GM12878 (cell line): Measurements from ENCODE around the gene TUBB1. TPM values are rescaled to one million over a fixed set of nuclear protein-coding genes. Genes with fewer than 3 reads are reported as not detected.

Experiments
- ATAC-seq: fragments of 200-7000 bp; cut with Tn5 transposase; 3 replicates; pipeline ENCODE4 v1.9.1; 2020; ENCODE audit warnings: mild to moderate bottlenecking, moderate library complexity
- BruUV-seq: library from RNA; stranded (reverse); fragments of 400-500 nt; replicated peaks from 2 replicates; lab custom pipeline; 2021; lab: Mats Ljungman, UMichigan
- CTCF ChIA-PET: fragments of 300-600 bp; sonication (Branson Sonifier 250); formaldehyde crosslinking; extraction: SDS; loops from one replicate; lab custom pipeline; 2021; ENCODE audit warnings: inconsistent platforms; lab: Yijun Ruan, JAX
- POLR2A ChIA-PET: fragments of 350-600 bp; formaldehyde crosslinking; extraction: SDS; loops from one replicate; lab custom pipeline; 2021; ENCODE audit warnings: inconsistent platforms; lab: Charles Lee
- RAD21 ChIA-PET: fragments of 300-600 bp; sonication (Branson Sonifier 250); formaldehyde crosslinking; loops from one replicate; lab custom pipeline; 2023; ENCODE audit warnings: antibody characterized with exemption; ENCODE audit not compliant: unreplicated experiment; lab: Charles Lee
- SMC1A ChIA-PET: fragments of 300-600 bp; sonication (Branson Sonifier 250); formaldehyde crosslinking; loops from one replicate; lab custom pipeline; 2023; ENCODE audit not compliant: unreplicated experiment, uncharacterized antibody; lab: Charles Lee
- DNase-seq: peaks from one replicate; pipeline ENCODE4 v3.0.0-alpha.2; 2011; ENCODE audit warnings: low read depth, low spot score
- FAIRE-seq: peaks from 3 replicates; lab custom pipeline; 2011; peaks lifted over from hg19 to GRCh38; lab: Jason Lieb, UNC
- H2AFZ ChIP-seq: 2 replicates; pipeline ENCODE4 v1.6.0; 2011; ENCODE audit warnings: low read depth, low read length, control low read depth; ENCODE audit not compliant: control insufficient read depth
- H3K27ac ChIP-seq: 2 replicates; pipeline ENCODE4 v1.5.1; 2011; ENCODE audit warnings: control low read depth; ENCODE audit not compliant: control insufficient read depth, insufficient read depth
- H3K27me3 ChIP-seq, 2 experiments: replicated peaks in 1 of 2; 2 replicates each; pipeline versions ENCODE4 v1.6.0 to v1.6.1; 2011; ENCODE audit warnings: low read length in 1 of 2; ENCODE audit not compliant: control insufficient read depth in 2 of 2, insufficient read depth in 2 of 2
- H3K36me3 ChIP-seq, 2 experiments: 2 replicates each; pipeline ENCODE4 v1.5.1; 2011; ENCODE audit warnings: low read length in 1 of 2; ENCODE audit not compliant: control insufficient read depth in 2 of 2, insufficient read depth in 2 of 2
- H3K4me1 ChIP-seq: 2 replicates; pipeline ENCODE4 v1.6.1; 2011; ENCODE audit warnings: mild to moderate bottlenecking, low read length, moderate library complexity, mixed read lengths; ENCODE audit not compliant: control insufficient read depth, insufficient read depth
- H3K4me2 ChIP-seq: 2 replicates; pipeline ENCODE4 v1.6.0; 2011; ENCODE audit warnings: control low read depth; ENCODE audit not compliant: control insufficient read depth, insufficient read depth
- H3K4me3 ChIP-seq: fragments of 200-600 bp; sonication (generic); 2 replicates; pipeline ENCODE4 v1.5.1; 2016
- H3K79me2 ChIP-seq: 2 replicates; pipeline ENCODE4 v1.6.0; 2011; ENCODE audit warnings: low read length; ENCODE audit not compliant: control insufficient read depth, insufficient read depth
- H3K9ac ChIP-seq: 2 replicates; pipeline ENCODE4 v1.8.0; 2011; ENCODE audit warnings: low read length, control low read depth, mixed read lengths; ENCODE audit not compliant: control insufficient read depth, insufficient read depth
- H3K9me3 ChIP-seq: replicated peaks from 3 replicates; pipeline ENCODE4 v1.5.1; 2011; ENCODE audit warnings: mild to moderate bottlenecking, low read length; ENCODE audit not compliant: control insufficient read depth, insufficient read depth
- H4K20me1 ChIP-seq: 2 replicates; pipeline ENCODE4 v1.6.0; 2011; ENCODE audit not compliant: control insufficient read depth, insufficient read depth
- ATF2 ChIP-seq: IDR thresholded peaks from 2 replicates; pipeline ENCODE4 v1.6.1; 2012; ENCODE audit warnings: low read length, inconsistent platforms
- CEBPB ChIP-seq, 2 experiments: fragments of 150-350 bp in 1 of 2; IDR thresholded peaks; 2 replicates each; pipeline ENCODE4 v1.6.1; 2012 to 2014; ENCODE audit warnings: low read depth in 2 of 2, low read length in 2 of 2, borderline replicate concordance in 1 of 2, inconsistent platforms in 1 of 2
- CHD1 ChIP-seq: IDR thresholded peaks from 2 replicates; pipeline ENCODE4 v1.6.1; 2012; ENCODE audit warnings: low read depth, low read length, improper control_type of control experiment
- DPF2 ChIP-seq: fragments of 450-650 bp; IDR thresholded peaks from 2 replicates; pipeline ENCODE4 v1.6.1; 2017; ENCODE audit warnings: mild to moderate bottlenecking
- E2F8 ChIP-seq: fragments of 450-650 bp; IDR thresholded peaks from 2 replicates; pipeline ENCODE4 v1.6.1; 2018; ENCODE audit warnings: mild to moderate bottlenecking, low read depth, moderate library complexity; ENCODE audit not compliant: partially characterized antibody
- ELK1 ChIP-seq: IDR thresholded peaks from 2 replicates; pipeline ENCODE4 v1.6.1; 2012; ENCODE audit warnings: low read depth, low read length, improper control_type of control experiment
- MLLT1 ChIP-seq: fragments of 450-650 bp; IDR thresholded peaks from 2 replicates; pipeline ENCODE4 v1.6.1; 2016; ENCODE audit warnings: mild to moderate bottlenecking
- NBN ChIP-seq: fragments of 450-650 bp; IDR thresholded peaks from 2 replicates; pipeline ENCODE4 v1.6.1; 2016
- POLR2AphosphoS2 ChIP-seq: IDR thresholded peaks from 2 replicates; pipeline ENCODE4 v1.6.1; 2011; ENCODE audit warnings: low read depth, mild to moderate bottlenecking, low read length, improper control_type of control experiment, moderate library complexity
- TARDBP ChIP-seq: IDR thresholded peaks from 2 replicates; pipeline ENCODE4 v1.6.1; 2016; ENCODE audit warnings: borderline replicate concordance
- USF1 ChIP-seq: IDR thresholded peaks from 2 replicates; pipeline ENCODE4 v1.6.1; 2011; ENCODE audit warnings: borderline replicate concordance, low read depth, mild to moderate bottlenecking, moderate library complexity, mixed read lengths, low read length; ENCODE audit not compliant: insufficient read depth; ENCODE audit errors: extremely low read length
- USF2 ChIP-seq: IDR thresholded peaks from 2 replicates; pipeline ENCODE4 v1.6.1; 2011; ENCODE audit warnings: low read depth, low read length, improper control_type of control experiment, borderline replicate concordance
- ZBED1 ChIP-seq: IDR thresholded peaks from 2 replicates; pipeline ENCODE4 v1.6.1; 2016; ENCODE audit warnings: borderline replicate concordance
- whole genome bisulfite sequencing: methylation state at CpG from one replicate; pipeline ENCODE4 v1.1.6; 2016; ENCODE audit warnings: low lambda C conversion rate; ENCODE audit not compliant: insufficient replicate concordance, insufficient coverage; ENCODE audit errors: missing lambda C conversion rate; 5-methylcytosine and 5-hydroxymethylcytosine counted together
- in situ Hi-C: fragments of 300-500 bp; cut with MboI; formaldehyde crosslinking; loops from 9 replicates; pipeline ENCODE4 v1.14.3; 2018; ENCODE audit warnings: mixed read lengths
- intact Hi-C: fragments of 100-400 bp; cut with micrococcal nuclease; formaldehyde crosslinking; loops from one replicate; pipeline ENCODE4 v1.14.2; 2022; ENCODE audit not compliant: unreplicated experiment
- polyA plus RNA-seq, 11 experiments: library from polyadenylated mRNA; depleted of rRNA in 4 of 11; unstranded in 6 of 11; stranded (reverse) in 5 of 11; fragments of >200 nt; fragmentation: Nextera tagmentation in 4 of 11; fragmentation: Illumina TruSeq in 1 of 11; extraction: Ambion mirVana in 4 of 11; extraction: Trizol in 1 of 11; gene quantifications; 1 replicate in 1 of 11; 2 replicates in 10 of 11; pipeline versions ENCODE4 v1.2.1 to v1.2.3, GENCODE V29; 2011 to 2016; ENCODE audit warnings: inconsistent platforms in 2 of 11, missing spikeins in 2 of 11, low read depth in 1 of 11
- total RNA-seq, 4 experiments: library from RNA; depleted of rRNA in 3 of 4; stranded (reverse); fragments of >200 nt in 3 of 4; fragmentation: Illumina TruSeq in 1 of 4; extraction: Trizol in 1 of 4; gene quantifications; 2 replicates each; pipeline versions ENCODE4 v1.2.1 to v1.2.3, GENCODE V29; 2013 to 2021

The TUBB1 gene
- total and polyA plus RNA-seq, 10 of the 15 experiments (the other 5 are each of a cell fraction or from before 2014, with no cell fraction given), result 0.02 to 0.20 (median 0.06) TPM; not detected in 3

- SMC1A ChIA-PET, result interaction anchor here (1.1 to 1.3 kb wide), 2 partner anchors 9 to 14 kb away, joined by 3 to 4 read pairs; no protein-coding TSS in a partner anchor
- intact Hi-C loops (no loop called here), in situ Hi-C loops (no loop called here)
- no peak overlapping the region for H3K4me2 ChIP-seq
- H3K4me1 ChIP-seq, result peaks cover 11% of the 10 kb centered on the region
- 86% methylated on average over 16 of the region's 16 CpGs for whole genome bisulfite sequencing
- H3K27me3 ChIP-seq, result no peaks in the 10 kb centered on the region
- no peaks in the 10 kb centered on the region for H4K20me1 ChIP-seq
- RAD21 ChIA-PET, result interaction anchor here (1.3 to 2.1 kb wide), 3 partner anchors 11 to 110 kb away, joined by 3 to 11 read pairs (median 4); partner anchors contain the start of gene ATP5F1E
- no peaks in the 10 kb centered on the region for H3K79me2 ChIP-seq
- no peak overlapping the region for H3K4me3 ChIP-seq
- CTCF ChIA-PET, result interaction anchor here (0.6 to 1.8 kb wide), 2 partner anchors 9 to 147 kb away, joined by 3 to 5 read pairs; no protein-coding TSS in a partner anchor
- H2AFZ ChIP-seq, result no peak overlapping the region
- no peak overlapping the region for H3K9ac ChIP-seq
- ATAC-seq, result peak; percentile 35
- peaks cover 1 to 4% of the 10 kb centered on the region in 2 experiments; a peak in 3 of 4 replicates for H3K36me3 ChIP-seq
- BruUV-seq, result no TSS peak
- DNase-seq, result no peak
- FAIRE-seq, result no peak
- H3K27ac ChIP-seq, result no peak overlapping the region
- POLR2A ChIA-PET, result no interaction called here
- H3K9me3 ChIP-seq, result no peaks in the 10 kb centered on the region
- TF ChIP-seq NBN (no peak), MLLT1 (no peak), POLR2AphosphoS2 (no peak), DPF2 (no peak), CEBPB (IDR thresholded peaks at IDR 0.05; ENCODE audit: borderline replicate concordance in 1 of 2, low read depth in 2 of 2, low read length in 2 of 2) (no peak), TARDBP (no peak), CHD1 (no peak), USF2 (no peak), ATF2 (no peak), E2F8 (no peak), ZBED1 (no peak), ELK1 (no peak), USF1 (no peak)
These were observed 1.6 kb upstream of the TUBB1 start for GRCh38 chr20:59017493-59018231.
